GM10266 (cell line): ENCODE data around the gene FUT8.

Source experiments
- DNase-seq: peaks from one replicate; pipeline ENCODE4 v3.0.0; 2012; ENCODE audit errors: extremely low spot score
- TF ChIP-seq, protein P1 (sequence below): IDR thresholded peaks from 2 replicates; pipeline ENCODE4 v1.5.1; 2012; ENCODE audit warnings: mild to moderate bottlenecking, low read depth; ENCODE audit not compliant: control insufficient read depth, insufficient read depth; ENCODE audit errors: missing control alignments

Gene FUT8

GRCh38 chr14:65486863-65487262 is 74.3 kb downstream of the FUT8 start:
- TF ChIP-seq, protein P1, sequence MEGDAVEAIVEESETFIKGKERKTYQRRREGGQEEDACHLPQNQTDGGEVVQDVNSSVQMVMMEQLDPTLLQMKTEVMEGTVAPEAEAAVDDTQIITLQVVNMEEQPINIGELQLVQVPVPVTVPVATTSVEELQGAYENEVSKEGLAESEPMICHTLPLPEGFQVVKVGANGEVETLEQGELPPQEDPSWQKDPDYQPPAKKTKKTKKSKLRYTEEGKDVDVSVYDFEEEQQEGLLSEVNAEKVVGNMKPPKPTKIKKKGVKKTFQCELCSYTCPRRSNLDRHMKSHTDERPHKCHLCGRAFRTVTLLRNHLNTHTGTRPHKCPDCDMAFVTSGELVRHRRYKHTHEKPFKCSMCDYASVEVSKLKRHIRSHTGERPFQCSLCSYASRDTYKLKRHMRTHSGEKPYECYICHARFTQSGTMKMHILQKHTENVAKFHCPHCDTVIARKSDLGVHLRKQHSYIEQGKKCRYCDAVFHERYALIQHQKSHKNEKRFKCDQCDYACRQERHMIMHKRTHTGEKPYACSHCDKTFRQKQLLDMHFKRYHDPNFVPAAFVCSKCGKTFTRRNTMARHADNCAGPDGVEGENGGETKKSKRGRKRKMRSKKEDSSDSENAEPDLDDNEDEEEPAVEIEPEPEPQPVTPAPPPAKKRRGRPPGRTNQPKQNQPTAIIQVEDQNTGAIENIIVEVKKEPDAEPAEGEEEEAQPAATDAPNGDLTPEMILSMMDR: no peak
- DNase-seq: no peak

DNA sequence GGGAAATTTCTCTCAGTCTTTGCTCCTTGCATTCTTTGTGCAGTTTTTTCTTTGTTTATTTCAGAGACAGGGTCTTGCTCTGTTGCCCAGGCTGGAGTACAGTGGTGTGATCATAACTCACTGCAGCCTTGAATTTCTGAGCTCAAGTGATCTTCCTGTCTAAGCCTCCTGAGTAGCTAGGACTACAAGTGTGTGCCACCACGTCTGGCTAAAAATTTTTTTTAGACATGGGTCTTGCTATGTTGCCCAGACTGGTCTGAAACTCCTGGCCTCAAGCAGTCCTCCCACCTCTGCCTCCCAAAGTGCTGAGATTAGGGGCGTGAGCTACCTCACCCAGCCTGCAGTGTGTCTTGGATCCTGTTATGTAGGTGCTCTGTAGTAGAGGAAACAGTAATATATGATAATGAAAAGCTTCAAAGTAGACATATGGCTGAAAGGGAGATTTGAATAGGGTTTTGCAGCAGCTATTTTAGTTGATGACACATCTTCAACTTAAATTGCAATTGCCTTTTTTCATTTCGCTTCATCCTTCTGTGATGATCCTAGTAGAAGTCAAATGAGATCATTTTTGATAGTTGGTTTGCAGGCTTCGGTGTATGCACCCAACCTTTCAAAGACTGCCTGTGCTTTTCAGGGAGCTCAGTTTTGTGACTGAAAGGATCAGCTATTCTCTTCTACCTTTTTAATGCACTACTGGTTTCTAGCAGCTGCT is 75.4 kb downstream of the FUT8 start:
- TF ChIP-seq, protein P1: no peak
- no peak for DNase-seq

- no peak for DNase-seq
- TF ChIP-seq, protein P1: no peak
These were observed 78.7 kb downstream of the FUT8 start for GRCh38 chr14:65491274-65491673.

DNA sequence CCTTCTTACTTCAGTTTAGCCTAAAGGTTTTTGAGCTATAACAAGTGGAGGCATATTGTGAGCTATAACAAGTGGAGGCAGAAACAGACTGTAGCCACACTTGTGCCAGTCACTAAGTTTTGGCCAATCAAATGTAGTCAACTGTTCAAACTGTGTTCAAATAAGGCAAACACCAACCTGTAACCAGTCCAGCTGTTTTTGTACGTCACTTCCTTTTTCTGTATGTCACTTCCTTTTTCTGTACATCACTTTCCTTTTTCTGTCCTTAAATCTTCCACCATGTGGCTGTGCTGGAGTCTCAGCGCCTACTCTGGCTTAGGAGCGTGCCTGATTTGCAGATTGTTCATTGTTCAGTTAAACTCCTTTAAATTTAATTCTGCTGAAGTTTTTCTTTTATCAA is 79.7 kb downstream of the FUT8 start:
- no peak for DNase-seq
- TF ChIP-seq, protein P1: no peak

DNA sequence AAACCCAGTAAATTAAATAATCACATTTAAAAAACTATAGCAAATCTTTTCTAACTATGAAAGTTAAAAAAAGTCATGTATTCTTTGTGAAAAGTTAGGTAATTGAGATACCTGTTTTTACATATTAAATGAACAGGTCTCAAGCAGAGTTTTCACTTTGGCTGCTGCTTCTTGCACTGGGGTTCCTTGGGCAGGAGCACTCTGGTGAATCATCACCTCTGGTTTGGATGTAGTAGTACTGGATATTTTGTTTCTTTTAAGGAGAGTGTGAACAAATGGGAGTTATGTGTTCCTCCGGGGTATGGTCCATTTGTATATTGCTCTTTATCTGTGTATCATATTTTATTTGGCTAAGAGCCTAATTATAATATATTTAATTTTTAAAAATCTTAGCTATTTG is 82.7 kb downstream of the FUT8 start:
- DNase-seq: no peak

GRCh38 chr14:65496178-65496993 is 83.9 kb downstream of the FUT8 start:
- DNase-seq: no peak

More for the DNA sequence above, 82.7 kb downstream of the FUT8 start:
- TF ChIP-seq, protein P1: no peak

More at GRCh38 chr14:65496178-65496993, 83.9 kb downstream of the FUT8 start:
- TF ChIP-seq, protein P1: no peak
